KMS-11 (cell line): ENCODE results near the gene MTG1.

ENCODE experiments used
- H2AFZ ChIP-seq: fragments of 200-600 bp; sonication (generic); 2 replicates; pipeline ENCODE4 v1.6.1; 2016; ENCODE audit warnings: antibody characterized with exemption, mixed run types, low read depth
- H3K27ac ChIP-seq: fragments of 200-600 bp; sonication (generic); 2 replicates; pipeline ENCODE4 v1.6.1; 2016; ENCODE audit warnings: mild to moderate bottlenecking, mixed run types
- H3K27me3 ChIP-seq: fragments of 200-600 bp; sonication (generic); 2 replicates; pipeline ENCODE4 v1.6.1; 2017; ENCODE audit warnings: mild to moderate bottlenecking, low read depth, mixed run types, moderate library complexity; ENCODE audit not compliant: insufficient read depth
- H3K36me3 ChIP-seq: fragments of 200-600 bp; sonication (generic); 2 replicates; pipeline ENCODE4 v1.6.1; 2017; ENCODE audit warnings: mild to moderate bottlenecking, mixed run types; ENCODE audit not compliant: insufficient read depth
- H3K4me1 ChIP-seq: fragments of 200-600 bp; sonication (generic); 2 replicates; pipeline ENCODE4 v1.6.1; 2016; ENCODE audit warnings: mild to moderate bottlenecking, low read depth, mixed run types; ENCODE audit not compliant: poor library complexity, severe bottlenecking
- H3K4me2 ChIP-seq: fragments of 200-600 bp; sonication (generic); 2 replicates; pipeline ENCODE4 v1.7.0; 2016; ENCODE audit warnings: mild to moderate bottlenecking, mixed run types
- H3K4me3 ChIP-seq: fragments of 200-600 bp; sonication (generic); IDR thresholded peaks from 2 replicates; pipeline ENCODE4 v1.6.1; 2017; ENCODE audit warnings: low read depth, low read length, mixed read lengths; ENCODE audit not compliant: insufficient read depth
- H3K79me2 ChIP-seq: fragments of 200-600 bp; sonication (generic); 2 replicates; pipeline ENCODE4 v1.6.1; 2016; ENCODE audit warnings: low read depth, mixed run types; ENCODE audit not compliant: insufficient read depth
- H3K9ac ChIP-seq: fragments of 200-600 bp; sonication (generic); 2 replicates; pipeline ENCODE4 v1.6.1; 2016; ENCODE audit warnings: mild to moderate bottlenecking, mixed run types
- H4K20me1 ChIP-seq: fragments of 200-600 bp; sonication (generic); 2 replicates; pipeline ENCODE4 v1.6.1; 2016; ENCODE audit warnings: mild to moderate bottlenecking, mixed run types; ENCODE audit not compliant: insufficient read depth
- CTCF ChIP-seq: fragments of 200-600 bp; sonication (generic); conservative IDR thresholded peaks from 2 replicates; pipeline ENCODE4 v1.6.1; 2017; ENCODE audit warnings: low read depth, mild to moderate bottlenecking, antibody characterized with exemption, low read length, moderate library complexity, mixed read lengths

The MTG1 gene

DNA sequence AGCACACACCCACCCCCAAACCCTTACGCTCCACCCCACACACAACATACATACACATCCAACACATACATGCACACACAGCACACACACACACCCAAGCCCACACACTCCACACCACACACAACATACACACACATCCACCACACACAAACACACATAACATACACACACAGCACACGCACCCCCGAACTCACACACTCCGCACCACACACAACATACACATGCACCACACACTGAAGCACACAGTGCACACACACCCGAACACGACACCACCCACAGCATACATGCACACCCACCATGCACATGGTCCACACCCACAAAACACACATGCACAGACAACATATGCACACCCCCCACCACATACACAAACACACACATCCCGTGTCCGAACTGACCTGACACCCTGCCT is 44.8 kb upstream of the MTG1 start:
- Histone ChIP-seq H4K20me1 (no peaks in the 10 kb centered on the region), H3K27ac (no peak overlapping the region)
- no peak for TF ChIP-seq CTCF

DNA sequence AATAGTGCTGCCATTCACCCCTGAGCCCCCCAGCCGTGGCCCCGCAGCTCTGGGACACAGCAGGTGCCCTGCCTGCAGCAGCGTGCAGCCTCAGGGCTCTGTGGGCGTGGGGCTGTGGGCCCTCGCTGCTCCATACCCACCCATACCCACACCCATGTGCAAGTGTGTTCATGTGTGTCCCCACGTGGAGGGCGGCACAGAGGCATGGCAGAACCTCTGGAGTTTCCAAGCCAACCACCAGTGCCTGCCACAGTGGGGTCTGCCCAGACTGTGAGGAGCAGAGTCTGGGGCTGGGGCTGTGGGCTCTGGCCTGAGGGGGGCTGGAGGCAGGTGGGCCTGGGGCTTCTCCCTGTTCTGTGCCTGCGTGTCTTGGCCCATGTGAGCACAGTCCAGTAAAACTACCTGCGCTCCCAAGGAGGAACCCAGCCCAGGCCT is 44.4 kb upstream of the MTG1 start:
- H3K4me2 ChIP-seq = no peak overlapping the region
- H2AFZ ChIP-seq = no peak overlapping the region
- no peak overlapping the region for H3K4me3 ChIP-seq
- H3K79me2 ChIP-seq = no peaks in the 10 kb centered on the region
- no peak overlapping the region for H3K27ac ChIP-seq
- no peaks in the 10 kb centered on the region for H3K36me3 ChIP-seq
- no peak for TF ChIP-seq CTCF
- no peaks in the 10 kb centered on the region for H3K4me1 ChIP-seq
- H4K20me1 ChIP-seq = no peaks in the 10 kb centered on the region
- H3K27me3 ChIP-seq = no peaks in the 10 kb centered on the region; the same call in 1 of the 2 replicates
- H3K9ac ChIP-seq = no peak overlapping the region

More for the DNA sequence above, 44.8 kb upstream of the MTG1 start:
- Histone ChIP-seq H2AFZ (no peak overlapping the region), H3K4me3 (no peak overlapping the region), H3K36me3 (no peaks in the 10 kb centered on the region), H3K4me1 (no peaks in the 10 kb centered on the region), H3K27me3 (no peaks in the 10 kb centered on the region; the same call in 1 of the 2 replicates), H3K79me2 (no peaks in the 10 kb centered on the region), H3K9ac (no peak overlapping the region), H3K4me2 (no peak overlapping the region)

DNA sequence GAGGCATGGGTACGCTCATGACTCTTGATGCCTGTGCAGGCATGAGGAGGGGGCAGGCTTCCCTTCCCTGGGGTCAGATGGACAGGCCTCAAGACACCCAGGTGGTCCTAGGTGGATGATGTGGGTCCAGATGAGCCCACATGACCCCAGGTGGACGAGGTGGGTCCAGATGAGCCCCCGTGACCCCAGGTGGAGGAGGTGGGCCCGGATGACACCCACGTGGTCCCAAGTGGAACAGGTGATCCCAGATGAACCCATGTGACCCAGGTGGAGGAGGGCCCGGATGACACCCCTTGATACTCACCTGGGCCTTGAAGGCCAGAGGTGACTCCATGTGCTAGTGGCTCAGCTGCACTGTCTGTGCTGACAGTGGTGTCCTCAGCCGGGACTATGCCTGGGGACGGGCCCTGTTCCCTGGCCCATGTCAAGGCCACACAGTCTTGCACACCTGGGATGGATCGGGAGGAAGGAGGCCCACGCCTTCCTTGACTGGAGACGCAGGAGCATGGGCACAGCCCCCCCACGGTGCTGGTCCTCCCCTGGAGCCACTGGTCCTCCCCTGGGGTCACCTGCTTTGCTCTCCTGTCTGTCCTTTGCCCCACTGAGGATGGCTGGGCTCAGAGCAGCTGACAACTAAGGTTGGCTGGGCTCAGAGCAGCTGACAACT is 43.5 kb upstream of the MTG1 start:
- no peak overlapping the region for H3K27ac ChIP-seq
- no peaks in the 10 kb centered on the region for H3K36me3 ChIP-seq
- no peak for TF ChIP-seq CTCF
- H3K4me3 ChIP-seq = no peak overlapping the region
- no peaks in the 10 kb centered on the region for H4K20me1 ChIP-seq
- H3K79me2 ChIP-seq = no peaks in the 10 kb centered on the region
- no peaks in the 10 kb centered on the region; the same call in 1 of the 2 replicates for H3K27me3 ChIP-seq
- no peak overlapping the region for H3K4me2 ChIP-seq
- H2AFZ ChIP-seq = no peak overlapping the region
- no peak overlapping the region for H3K9ac ChIP-seq
- no peaks in the 10 kb centered on the region for H3K4me1 ChIP-seq

GRCh38 chr10:133350950-133351329 is 43.0 kb upstream of the MTG1 start:
- Histone ChIP-seq H3K79me2 (no peaks in the 10 kb centered on the region), H3K27me3 (no peaks in the 10 kb centered on the region; the same call in 1 of the 2 replicates), H3K27ac (no peak overlapping the region), H3K36me3 (no peaks in the 10 kb centered on the region), H3K4me1 (no peaks in the 10 kb centered on the region), H4K20me1 (no peaks in the 10 kb centered on the region), H3K9ac (no peak overlapping the region), H2AFZ (no peak overlapping the region), H3K4me3 (no peak overlapping the region), H3K4me2 (no peak overlapping the region)
- TF ChIP-seq CTCF = no peak
